ENCODE data around the gene CPSF6. TPM values are rescaled to one million over a fixed set of nuclear protein-coding genes. Genes with fewer than 3 reads are reported as not detected.

The CPSF6 gene
- total and polyA plus RNA-seq, 2 of the 8 experiments (the other 6 are each of a cell fraction or from before 2014, with no cell fraction given), result 92.7 to 167 TPM

DNA sequence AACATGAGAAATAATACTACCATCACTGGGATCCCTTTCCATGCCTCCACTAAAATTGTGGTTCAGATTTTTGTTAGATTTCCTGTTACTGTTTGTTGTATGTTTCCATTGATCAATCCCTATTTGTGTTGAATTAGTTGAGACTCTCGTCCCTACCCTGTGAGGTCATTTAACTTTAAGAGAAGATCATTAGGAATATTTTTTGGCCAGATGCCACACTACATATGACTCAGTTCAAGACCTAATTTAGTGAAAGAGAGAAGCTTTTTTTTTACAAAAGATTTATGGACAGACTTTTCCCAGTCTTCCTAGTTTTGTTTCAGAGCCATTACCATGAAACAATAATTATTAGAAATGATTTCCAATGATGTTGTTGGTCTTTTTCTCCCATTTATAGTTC is 35.5 kb downstream of the CPSF6 start:
- Histone ChIP-seq H3K23me2 (ENCODE audit: low read depth, low read length) (no peaks in the 10 kb centered on the region), H2BK120ac (replicated peaks; ENCODE audit: low read depth, low read length) (no peak overlapping the region), H3K4me1 (replicated peaks in 1 of 4; ENCODE audit: control insufficient read depth in 3 of 4, insufficient read depth in 4 of 4, low read length in 3 of 4) (no peaks in the 10 kb centered on the region), H3K4me3 (ENCODE audit: extremely low read depth in 1 of 4, insufficient read depth in 2 of 4, low read depth in 3 of 4, low read length in 4 of 4) (no peak overlapping the region), H2BK15ac (ENCODE audit: low read length) (no peak overlapping the region), H3K56ac (replicated peaks; ENCODE audit: insufficient read length, low read depth, low read length) (no peak overlapping the region), H4K8ac (ENCODE audit: extremely low read depth, insufficient read depth, low read length) (no peak overlapping the region), H3K36me3 (ENCODE audit: control insufficient read depth in 2 of 4, insufficient read depth in 4 of 4, low read length in 3 of 4) (peaks cover 0 to 18% (median 5%) of the 10 kb centered on the region in 4 experiments; a peak in 2 of 8 replicates), H3K9ac (replicated peaks in 1 of 4; ENCODE audit: extremely low read depth in 1 of 4, low read depth in 3 of 4, low read length in 3 of 4) (no peak overlapping the region), H3K27me3 (replicated peaks in 1 of 4; ENCODE audit: control insufficient read depth in 3 of 4, extremely low read depth in 1 of 4, insufficient read depth in 3 of 4, low read length in 3 of 4) (no peaks in the 10 kb centered on the region), H3K9me3 (ENCODE audit: insufficient read depth in 2 of 2, low read depth in 1 of 2, low read length in 1 of 2) (no peaks in the 10 kb centered on the region), H4K91ac (replicated peaks; ENCODE audit: insufficient read length, low read length) (no peak overlapping the region), H4K20me1 (replicated peaks in 1 of 2; ENCODE audit: control insufficient read depth in 1 of 2, insufficient read depth in 2 of 2, low read length in 2 of 2) (peaks cover 4% of the 10 kb centered on the region in 2 experiments), H2AK5ac (ENCODE audit: low read depth, low read length) (no peak overlapping the region), H3K27ac (ENCODE audit: low read depth, low read length) (no peak overlapping the region), H3K4me2 (ENCODE audit: insufficient read depth in 1 of 2, low read depth in 2 of 2, low read length in 2 of 2) (no peak overlapping the region), H3K4ac (replicated peaks; ENCODE audit: insufficient read length, low read depth, low read length) (no peak overlapping the region), H3K79me1 (ENCODE audit: low read depth, low read length) (no peaks in the 10 kb centered on the region), H2AFZ (ENCODE audit: low read length) (no peak overlapping the region), H3K79me2 (ENCODE audit: control insufficient read depth in 1 of 2, insufficient read depth in 2 of 2, low read length in 2 of 2) (no peaks in the 10 kb centered on the region), H4K5ac (ENCODE audit: insufficient read length, low read depth, low read length) (no peak overlapping the region), H2BK5ac (ENCODE audit: low read depth, low read length) (no peak overlapping the region), H3K14ac (ENCODE audit: insufficient read length) (no peak overlapping the region), H3K18ac (ENCODE audit: extremely low read depth, low read length) (no peak overlapping the region), H3K23ac (ENCODE audit: insufficient read length) (no peak overlapping the region), H2BK20ac (ENCODE audit: low read length) (no peak overlapping the region), H2BK12ac (ENCODE audit: low read depth, low read length) (no peak overlapping the region)
- FAIRE-seq (no peak), DNase-seq (ENCODE audit: low read depth in 1 of 2, low spot score in 2 of 2) (no peak)
- ChIA-PET POLR2A (ENCODE audit: partially characterized antibody) (interaction anchor here (3.2 kb wide), 1 partner anchor 9 kb away, joined by 11 read pairs; no protein-coding TSS in a partner anchor), CTCF (ENCODE audit: partially characterized antibody) (no interaction called here)
- 91% methylated on average over 1 of the region's 1 CpG; no CpG with 5 or more reads in 1 of the 2 experiments for WGBS, 2 experiments (ENCODE audit: extremely low coverage in 1 of 2, insufficient coverage in 1 of 2, insufficient read length in 1 of 2, insufficient replicate concordance in 2 of 2, low coverage in 1 of 2, low lambda C conversion rate in 2 of 2, missing lambda C conversion rate in 1 of 2)
- TF ChIP-seq, protein P1, sequence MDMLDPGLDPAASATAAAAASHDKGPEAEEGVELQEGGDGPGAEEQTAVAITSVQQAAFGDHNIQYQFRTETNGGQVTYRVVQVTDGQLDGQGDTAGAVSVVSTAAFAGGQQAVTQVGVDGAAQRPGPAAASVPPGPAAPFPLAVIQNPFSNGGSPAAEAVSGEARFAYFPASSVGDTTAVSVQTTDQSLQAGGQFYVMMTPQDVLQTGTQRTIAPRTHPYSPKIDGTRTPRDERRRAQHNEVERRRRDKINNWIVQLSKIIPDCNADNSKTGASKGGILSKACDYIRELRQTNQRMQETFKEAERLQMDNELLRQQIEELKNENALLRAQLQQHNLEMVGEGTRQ (IDR thresholded peaks at IDR 0.05; ENCODE audit: low read length), result no peak
- TF ChIP-seq EP300 (IDR thresholded peaks at IDR 0.05; ENCODE audit: borderline replicate concordance in 1 of 2, low read depth in 2 of 2, low read length in 2 of 2) (no peak), BRCA1 (IDR thresholded peaks at IDR 0.05; ENCODE audit: low read depth, low read length) (no peak), HDAC6 (IDR thresholded peaks at IDR 0.05; ENCODE audit: low read depth, low read length) (no peak), FOSL1 (IDR thresholded peaks at IDR 0.05; ENCODE audit: insufficient read depth, low read depth, low read length) (no peak), JUND (IDR thresholded peaks at IDR 0.05; ENCODE audit: low read length) (no peak), TCF12 (IDR thresholded peaks at IDR 0.05; ENCODE audit: low read depth, low read length) (no peak), GTF2F1 (IDR thresholded peaks at IDR 0.05; ENCODE audit: borderline replicate concordance, low read depth, low read length) (no peak)
- TF ChIP-seq, protein P2, sequence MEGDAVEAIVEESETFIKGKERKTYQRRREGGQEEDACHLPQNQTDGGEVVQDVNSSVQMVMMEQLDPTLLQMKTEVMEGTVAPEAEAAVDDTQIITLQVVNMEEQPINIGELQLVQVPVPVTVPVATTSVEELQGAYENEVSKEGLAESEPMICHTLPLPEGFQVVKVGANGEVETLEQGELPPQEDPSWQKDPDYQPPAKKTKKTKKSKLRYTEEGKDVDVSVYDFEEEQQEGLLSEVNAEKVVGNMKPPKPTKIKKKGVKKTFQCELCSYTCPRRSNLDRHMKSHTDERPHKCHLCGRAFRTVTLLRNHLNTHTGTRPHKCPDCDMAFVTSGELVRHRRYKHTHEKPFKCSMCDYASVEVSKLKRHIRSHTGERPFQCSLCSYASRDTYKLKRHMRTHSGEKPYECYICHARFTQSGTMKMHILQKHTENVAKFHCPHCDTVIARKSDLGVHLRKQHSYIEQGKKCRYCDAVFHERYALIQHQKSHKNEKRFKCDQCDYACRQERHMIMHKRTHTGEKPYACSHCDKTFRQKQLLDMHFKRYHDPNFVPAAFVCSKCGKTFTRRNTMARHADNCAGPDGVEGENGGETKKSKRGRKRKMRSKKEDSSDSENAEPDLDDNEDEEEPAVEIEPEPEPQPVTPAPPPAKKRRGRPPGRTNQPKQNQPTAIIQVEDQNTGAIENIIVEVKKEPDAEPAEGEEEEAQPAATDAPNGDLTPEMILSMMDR (IDR thresholded peaks at IDR 0.05; ENCODE audit: control extremely low read depth in 1 of 3, insufficient read depth in 1 of 3, low read depth in 1 of 3, low read length in 3 of 3), result no peak
- TF ChIP-seq, protein P3, sequence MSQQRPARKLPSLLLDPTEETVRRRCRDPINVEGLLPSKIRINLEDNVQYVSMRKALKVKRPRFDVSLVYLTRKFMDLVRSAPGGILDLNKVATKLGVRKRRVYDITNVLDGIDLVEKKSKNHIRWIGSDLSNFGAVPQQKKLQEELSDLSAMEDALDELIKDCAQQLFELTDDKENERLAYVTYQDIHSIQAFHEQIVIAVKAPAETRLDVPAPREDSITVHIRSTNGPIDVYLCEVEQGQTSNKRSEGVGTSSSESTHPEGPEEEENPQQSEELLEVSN (IDR thresholded peaks at IDR 0.05), result no peak
